ENCODE data around the gene PSME3IP1.

The PSME3IP1 gene

GRCh38 chr16:57144027-57144426 is 41.8 kb downstream of the PSME3IP1 start:
- no peak for TF ChIP-seq CTCF (IDR thresholded peaks at IDR 0.05; ENCODE audit: borderline replicate concordance, insufficient read depth, low read depth, low read length)
- H3K4me3 ChIP-seq (ENCODE audit: low read depth, low read length) = no peak overlapping the region

GRCh38 chr16:57143149-57143921 is 42.5 kb downstream of the PSME3IP1 start:
- no peak overlapping the region for H3K4me3 ChIP-seq (ENCODE audit: low read depth, low read length)

GRCh38 chr16:57141822-57142631 is 43.8 kb downstream of the PSME3IP1 start:
- TF ChIP-seq CTCF (IDR thresholded peaks at IDR 0.05; ENCODE audit: borderline replicate concordance, insufficient read depth, low read depth, low read length) = no peak
- no peak overlapping the region for H3K4me3 ChIP-seq (ENCODE audit: low read depth, low read length)

More at GRCh38 chr16:57143149-57143921, 42.5 kb downstream of the PSME3IP1 start:
- no peak for TF ChIP-seq CTCF (IDR thresholded peaks at IDR 0.05; ENCODE audit: borderline replicate concordance, insufficient read depth, low read depth, low read length)

GRCh38 chr16:57140931-57141668 is 44.7 kb downstream of the PSME3IP1 start:
- no peak for TF ChIP-seq CTCF (IDR thresholded peaks at IDR 0.05; ENCODE audit: borderline replicate concordance, insufficient read depth, low read depth, low read length)
- no peak overlapping the region for H3K4me3 ChIP-seq (ENCODE audit: low read depth, low read length)

- TF ChIP-seq CTCF (IDR thresholded peaks at IDR 0.05; ENCODE audit: borderline replicate concordance, insufficient read depth, low read depth, low read length) = no peak
- H3K4me3 ChIP-seq (ENCODE audit: low read depth, low read length) = no peak overlapping the region
Measured at GRCh38 chr16:57138281-57138935, 47.4 kb downstream of the PSME3IP1 start.

- no peak for TF ChIP-seq CTCF (IDR thresholded peaks at IDR 0.05; ENCODE audit: borderline replicate concordance, insufficient read depth, low read depth, low read length)
- no peak overlapping the region for H3K4me3 ChIP-seq (ENCODE audit: low read depth, low read length)
Measured at GRCh38 chr16:57137566-57138273, 48.1 kb downstream of the PSME3IP1 start.

Measured in GM12875 (cell line).